Measurements from ENCODE around the gene THSD7B. TPM values are rescaled to one million over a fixed set of nuclear protein-coding genes. Genes with fewer than 3 reads are reported as not detected.

The THSD7B gene
- total and polyA plus RNA-seq, 8 donors, result 0.13 to 4.5 (median 2.7) TPM

DNA sequence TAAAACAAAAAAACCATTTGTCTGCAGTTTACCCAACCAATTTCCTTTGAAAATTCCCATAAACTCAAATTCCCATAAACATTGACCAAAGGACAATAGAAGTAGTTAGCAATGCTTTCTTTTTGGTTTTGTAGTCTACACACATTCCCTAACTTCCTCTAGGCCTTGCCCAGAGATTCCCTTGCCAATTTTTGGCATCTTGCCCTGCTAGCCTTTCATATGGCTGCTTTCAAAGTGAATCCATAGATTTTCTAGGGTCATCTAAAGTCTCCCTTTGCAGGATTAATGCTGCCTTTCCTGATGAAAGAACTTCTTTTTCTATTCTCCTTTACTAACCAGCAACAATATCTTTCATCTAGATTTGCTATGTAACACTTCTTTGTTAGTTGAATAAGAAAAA is 33.4 kb downstream of the THSD7B start:
- peak in 1 of 4 donors; percentile 1 for DNase-seq

GRCh38 chr2:136801661-136802060 is 36.3 kb downstream of the THSD7B start:
- H3K36me3 ChIP-seq, result no peaks in the 10 kb centered on the region
- no peaks in the 10 kb centered on the region for H3K4me1 ChIP-seq
- no peak for TF ChIP-seq CTCF (IDR thresholded peaks at IDR 0.05)
- no peak overlapping the region for H3K4me3 ChIP-seq
- no peak for DNase-seq
- peaks cover 0 to 10% of the 10 kb centered on the region in 2 donors for H3K9me3 ChIP-seq
- no peaks in the 10 kb centered on the region for H3K27me3 ChIP-seq
- intact Hi-C loops (cut with DNase I), result no loop called here
- H3K27ac ChIP-seq, result no peak overlapping the region
- no peak for ATAC-seq

More for the DNA sequence above, 33.4 kb downstream of the THSD7B start:
- Histone ChIP-seq H3K4me3 (no peak overlapping the region), H3K36me3 (no peaks in the 10 kb centered on the region), H3K27ac (no peak overlapping the region), H3K27me3 (no peaks in the 10 kb centered on the region), H3K4me1 (no peaks in the 10 kb centered on the region), H3K9me3 (no peaks in the 10 kb centered on the region)
- intact Hi-C loops (cut with DNase I), result no loop called here
- ATAC-seq, result no peak
- no peak for TF ChIP-seq CTCF (IDR thresholded peaks at IDR 0.05)

- intact Hi-C loops (cut with DNase I), result no loop called here
- DNase-seq, result no peak
Measured at GRCh38 chr2:136809998-136810397, 44.7 kb downstream of the THSD7B start.

GRCh38 chr2:136818839-136819238 is 53.5 kb downstream of the THSD7B start:
- no peak for DNase-seq
- Histone ChIP-seq H3K4me1 (no peaks in the 10 kb centered on the region), H3K9me3 (no peaks in the 10 kb centered on the region), H3K4me3 (no peak overlapping the region), H3K27me3 (no peaks in the 10 kb centered on the region), H3K27ac (no peak overlapping the region), H3K36me3 (no peaks in the 10 kb centered on the region)
- ATAC-seq, result no peak
- no peak for TF ChIP-seq CTCF (IDR thresholded peaks at IDR 0.05)
- intact Hi-C loops (cut with DNase I), result no loop called here

More at GRCh38 chr2:136809998-136810397, 44.7 kb downstream of the THSD7B start:
- Histone ChIP-seq H3K9me3 (peaks cover 0 to 10% of the 10 kb centered on the region in 2 donors), H3K27ac (no peak overlapping the region), H3K36me3 (no peaks in the 10 kb centered on the region), H3K4me3 (no peak overlapping the region), H3K4me1 (no peaks in the 10 kb centered on the region), H3K27me3 (no peaks in the 10 kb centered on the region)
- ATAC-seq, result no peak
- TF ChIP-seq CTCF (IDR thresholded peaks at IDR 0.05), result no peak

GRCh38 chr2:136823291-136823690 is 57.9 kb downstream of the THSD7B start:
- no peak for DNase-seq
- intact Hi-C loops (cut with DNase I), result no loop called here
- Histone ChIP-seq H3K4me3 (no peak overlapping the region), H3K27ac (no peak overlapping the region), H3K36me3 (no peaks in the 10 kb centered on the region), H3K4me1 (no peaks in the 10 kb centered on the region), H3K27me3 (no peaks in the 10 kb centered on the region), H3K9me3 (no peaks in the 10 kb centered on the region)
- ATAC-seq, result no peak
- no peak for TF ChIP-seq CTCF (IDR thresholded peaks at IDR 0.05)
